Inferior parietal cortex (tissue), 1 donor: Measurements from ENCODE around the gene CBX1.
"Not testable (repeated sequence)": the region's sequence is repeated elsewhere in the genome, so short reads cannot be mapped to it uniquely, and the experiment has no call there.

Experiments
- DNase-seq: peaks from one replicate; pipeline ENCODE4 v3.0.0-alpha.2; 2016; ENCODE audit errors: extremely low spot score

The CBX1 gene

DNA sequence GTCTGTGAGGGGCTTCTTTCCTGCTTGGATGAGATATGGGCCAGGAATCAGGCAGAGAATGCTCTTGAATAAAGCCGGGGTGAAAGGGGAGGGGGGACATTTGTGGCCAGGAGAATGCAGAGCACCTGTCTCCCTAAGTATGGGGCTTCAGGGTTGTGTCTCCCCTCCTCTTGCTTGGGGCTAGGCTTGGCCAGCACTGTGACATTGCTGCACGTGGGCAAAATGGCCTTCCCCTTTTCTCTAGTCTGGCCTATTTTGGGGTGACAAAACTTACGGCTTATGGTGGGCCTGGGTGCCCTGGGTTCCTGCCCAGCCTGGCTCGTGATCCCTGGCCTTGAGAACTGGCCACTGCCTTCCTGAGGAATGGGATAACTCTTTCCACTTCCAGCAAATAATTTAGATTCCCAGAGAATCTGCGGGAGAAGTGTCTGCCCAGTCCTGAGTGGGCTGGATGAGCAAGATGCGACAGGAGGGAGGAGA, 47.5 kb downstream of the CBX1 start:
- no peak for DNase-seq

DNA sequence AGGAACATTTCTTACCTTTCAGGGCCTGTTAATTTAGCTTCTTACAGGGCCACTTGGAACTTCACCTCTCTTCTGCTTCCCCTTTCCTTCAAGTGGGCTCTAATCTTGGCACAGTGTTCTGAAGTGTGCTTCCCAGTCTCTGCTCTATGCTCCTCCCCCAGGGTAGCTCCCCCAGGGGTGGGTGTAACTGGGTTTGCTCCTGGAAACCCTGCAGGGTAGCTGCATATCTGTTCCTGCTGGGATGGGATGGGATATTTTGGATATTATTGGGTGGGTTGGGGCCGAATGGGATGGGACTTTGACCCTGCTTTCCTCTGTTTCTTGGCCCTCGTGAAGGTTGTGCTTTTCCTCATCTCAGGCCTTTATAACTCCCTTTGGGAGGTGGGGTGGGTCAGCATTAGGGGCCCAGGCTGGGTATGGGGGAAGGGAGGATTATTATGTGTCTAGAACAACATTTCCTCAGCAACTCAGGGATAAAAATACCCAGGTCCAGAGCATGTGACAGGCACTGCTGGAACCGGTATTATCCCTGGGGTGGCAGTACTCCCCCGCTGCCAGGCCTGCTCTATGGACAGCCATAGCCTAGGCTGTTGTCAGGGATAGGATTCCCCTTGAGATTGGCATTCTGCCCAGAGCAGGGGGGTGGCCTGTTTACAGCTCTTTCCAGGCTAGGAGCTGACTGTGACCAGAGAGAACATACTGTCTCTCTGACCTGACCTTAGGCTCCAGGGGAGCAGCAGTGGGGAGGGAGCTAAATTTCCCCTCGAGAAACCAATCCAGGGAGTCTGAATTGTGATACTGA, 48.1 kb downstream of the CBX1 start:
- peak; percentile 53 for DNase-seq

DNA sequence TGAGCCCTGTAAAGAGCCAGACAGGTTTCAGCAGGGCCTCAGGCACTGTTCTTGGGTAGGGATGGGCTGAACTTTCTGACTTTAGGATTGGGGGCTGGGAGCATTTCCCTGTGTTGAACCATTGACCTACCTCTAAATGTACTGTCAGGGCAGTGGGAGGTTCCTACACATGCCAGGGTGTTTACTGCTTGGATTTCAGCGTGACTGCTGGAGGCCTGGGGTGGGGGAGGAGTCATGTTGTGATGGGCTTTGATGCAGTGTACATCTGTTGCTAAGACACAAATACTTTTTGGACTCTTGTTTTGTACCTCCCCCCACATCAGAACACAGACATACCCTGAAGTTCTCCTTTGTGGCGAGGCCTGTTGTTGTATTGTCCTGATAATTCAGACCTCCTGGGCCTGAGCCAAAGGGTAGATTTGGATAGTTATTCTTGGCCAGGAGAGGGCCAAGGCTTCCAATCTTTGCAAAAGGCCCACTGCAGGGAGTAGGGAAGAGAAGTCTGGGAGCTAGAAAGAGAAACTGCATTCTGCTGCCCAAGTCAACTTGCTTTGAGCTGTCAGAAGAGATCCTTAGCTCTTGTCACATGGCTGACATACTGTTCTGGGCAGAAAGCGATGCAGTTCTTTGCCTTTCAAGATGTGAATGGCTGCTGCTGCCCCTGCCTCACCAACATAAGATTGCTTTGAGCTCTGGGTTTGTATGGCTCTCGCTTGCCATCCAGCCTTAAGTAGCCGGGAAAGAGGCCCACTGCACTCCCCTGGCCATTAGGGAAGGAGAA, 49.4 kb downstream of the CBX1 start:
- DNase-seq, result no peak

DNA sequence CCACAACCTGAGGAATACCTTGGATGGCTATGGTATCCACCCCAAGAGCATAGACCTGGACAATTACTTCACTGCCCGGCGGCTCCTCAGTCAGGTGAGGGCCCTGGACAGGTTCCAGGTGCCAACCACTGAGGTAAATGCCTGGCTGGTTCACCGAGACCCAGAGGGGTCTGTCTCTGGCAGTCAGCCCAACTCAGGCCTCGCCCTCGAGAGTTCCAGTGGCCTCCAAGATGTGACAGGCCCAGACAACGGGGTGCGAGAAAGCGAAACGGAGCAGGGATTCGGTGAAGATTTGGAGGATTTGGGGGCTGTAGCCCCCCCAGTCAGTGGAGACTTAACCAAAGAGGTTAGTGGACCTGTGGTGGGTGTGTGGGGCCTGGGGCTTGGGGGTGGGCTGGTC, 50.0 kb downstream of the CBX1 start:
- no peak for DNase-seq

- no peak for DNase-seq
Measured at GRCh38 chr17:48048384-48049126, 52.7 kb downstream of the CBX1 start.

DNA sequence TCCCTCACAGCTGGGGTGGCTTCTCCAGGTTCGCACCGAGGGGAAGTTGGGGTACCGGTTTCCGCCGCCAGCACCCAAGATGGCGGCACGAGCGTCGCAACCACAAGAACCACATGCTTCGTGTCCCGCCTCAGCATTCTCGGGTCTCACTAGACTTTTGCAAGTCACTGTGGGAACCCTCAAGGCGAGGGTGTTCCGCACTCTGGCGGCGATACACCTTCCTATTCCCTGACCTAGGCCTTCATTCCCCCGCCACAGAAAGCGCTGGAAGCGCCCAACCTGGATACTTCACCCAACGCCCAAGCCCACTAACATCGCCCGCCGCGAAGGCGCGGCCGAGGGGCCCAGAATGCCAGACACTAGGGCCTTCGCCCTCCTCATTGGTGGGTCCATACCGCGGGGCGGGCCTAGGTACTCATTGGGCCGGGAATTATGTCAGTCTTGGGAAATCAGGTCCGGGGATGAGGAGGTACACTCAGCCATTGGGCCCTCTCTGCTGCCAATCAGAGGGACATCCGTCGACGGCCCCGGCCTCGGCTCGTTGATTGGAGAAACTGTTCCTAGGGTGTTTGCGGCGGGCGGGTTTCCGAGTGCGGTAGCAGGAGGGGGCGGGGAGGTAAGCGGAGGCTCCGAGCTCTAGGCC, 53.4 kb downstream of the CBX1 start, which contains the start of gene NFE2L1:
Gene NFE2L1, plus strand, starts transcription at position 619 of the 643 bp plus-strand sequence. CDS start 2,760 bp downstream, outside the sequence.
- DNase-seq, result peak; percentile 100

DNA sequence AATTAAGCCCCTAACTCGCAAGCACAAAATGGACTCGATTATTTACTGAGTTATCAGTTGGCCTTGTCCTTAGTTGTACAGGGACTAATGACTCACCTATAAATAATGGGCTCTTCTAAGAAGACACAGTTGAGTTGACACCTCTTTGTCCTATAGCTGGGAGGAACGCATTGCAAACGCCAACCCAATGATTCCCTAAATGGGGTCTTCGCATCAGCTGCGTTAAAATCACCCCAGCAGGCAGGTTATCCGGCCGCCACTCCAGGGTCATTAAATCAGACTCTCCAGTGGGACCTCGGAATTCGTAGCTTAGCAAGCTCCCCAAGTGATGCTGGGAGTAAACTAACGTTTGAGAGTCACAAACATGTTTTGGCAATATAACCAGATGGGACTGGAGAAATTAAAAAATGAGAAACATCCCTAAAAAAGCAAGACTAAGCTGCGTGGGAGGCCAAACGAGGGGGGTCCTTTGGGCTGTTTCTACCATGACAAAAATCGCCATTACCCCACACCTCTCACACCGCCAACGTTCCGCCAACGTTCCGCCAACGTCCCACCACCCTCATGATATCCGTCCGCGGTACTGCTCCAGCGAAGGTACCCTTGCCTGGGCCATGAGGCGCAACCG, 54.1 kb downstream of the CBX1 start:
- DNase-seq, result no peak

DNA sequence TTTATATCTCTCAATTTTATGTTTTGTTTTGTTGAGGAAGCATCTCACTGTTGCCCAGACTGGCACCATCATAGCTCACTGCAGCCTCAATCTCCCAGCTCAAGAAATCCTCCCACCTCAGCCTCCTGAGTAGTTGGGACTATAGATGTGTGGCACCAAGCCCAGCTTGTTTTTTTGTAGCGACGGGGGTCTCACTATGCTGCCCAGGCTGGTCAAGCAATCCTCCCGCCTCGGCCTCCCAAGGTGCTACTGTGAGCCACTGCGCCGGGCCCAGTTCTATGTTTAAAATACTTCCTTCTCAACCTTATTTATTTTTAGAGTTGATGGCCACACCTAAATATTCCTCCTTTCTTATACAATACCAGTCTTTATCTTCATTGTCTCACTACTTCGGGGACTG, 55.0 kb downstream of the CBX1 start:
- DNase-seq, result no peak

GRCh38 chr17:48045316-48046001, 55.8 kb downstream of the CBX1 start:
- DNase-seq, result no peak

DNA sequence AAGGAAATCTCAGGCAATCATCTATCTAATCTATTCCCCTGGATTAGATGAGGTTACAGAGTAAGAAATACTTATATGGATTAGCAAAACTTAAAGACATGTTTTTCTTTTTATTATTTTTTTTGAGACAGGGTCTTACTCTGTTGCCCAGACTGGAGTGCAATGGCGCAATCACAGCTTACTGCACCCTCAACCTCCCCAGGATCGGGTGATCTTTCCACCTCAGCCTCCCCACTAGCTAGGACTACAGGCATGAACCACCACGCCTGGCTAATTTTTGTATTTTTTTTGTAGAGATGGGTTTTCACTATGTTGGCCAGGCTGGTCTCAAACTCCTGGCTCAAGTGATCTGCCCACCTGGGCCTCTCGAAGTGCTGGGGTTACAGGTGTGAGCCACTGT, 56.4 kb downstream of the CBX1 start:
- no peak for DNase-seq

DNA sequence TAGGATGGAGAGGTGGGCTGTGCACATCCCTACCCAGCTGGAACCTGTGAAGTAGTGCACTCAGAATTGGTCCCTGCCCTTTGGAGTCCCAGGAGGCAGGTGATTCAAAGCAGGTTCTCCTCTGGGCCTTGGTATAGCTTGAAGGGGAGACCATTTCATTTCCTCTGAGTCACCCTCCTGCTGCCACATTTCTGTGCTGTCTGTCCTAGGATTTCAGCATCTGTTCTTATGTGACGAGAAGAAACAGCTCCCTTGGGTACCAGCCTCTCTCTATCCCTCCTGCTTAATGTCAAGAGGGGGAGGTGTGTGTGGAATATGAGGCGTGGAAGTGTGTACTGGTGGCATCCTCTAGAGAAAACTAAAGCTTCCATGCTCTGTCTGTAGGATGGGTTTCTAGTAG, 58.1 kb downstream of the CBX1 start:
- no peak for DNase-seq

DNA sequence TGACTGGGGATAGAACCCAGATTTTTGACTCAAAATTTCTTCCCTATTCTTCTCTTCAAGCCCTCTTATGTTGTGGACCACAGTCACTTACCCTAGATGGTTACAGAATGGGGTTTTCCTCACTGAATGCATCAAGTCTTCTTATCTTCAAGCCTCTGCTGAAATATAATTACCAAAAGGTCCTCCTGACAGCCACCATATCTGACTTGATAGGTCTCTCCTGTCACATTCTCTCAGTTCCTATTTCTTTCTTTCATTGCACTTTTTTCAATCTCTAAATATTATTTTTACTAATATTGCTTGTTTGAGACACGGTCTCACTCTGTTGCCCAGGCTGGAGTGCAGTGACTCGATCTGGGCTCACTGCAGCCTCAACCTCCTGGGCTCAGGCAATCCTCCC, 62.6 kb downstream of the CBX1 start:
- no peak for DNase-seq

DNA sequence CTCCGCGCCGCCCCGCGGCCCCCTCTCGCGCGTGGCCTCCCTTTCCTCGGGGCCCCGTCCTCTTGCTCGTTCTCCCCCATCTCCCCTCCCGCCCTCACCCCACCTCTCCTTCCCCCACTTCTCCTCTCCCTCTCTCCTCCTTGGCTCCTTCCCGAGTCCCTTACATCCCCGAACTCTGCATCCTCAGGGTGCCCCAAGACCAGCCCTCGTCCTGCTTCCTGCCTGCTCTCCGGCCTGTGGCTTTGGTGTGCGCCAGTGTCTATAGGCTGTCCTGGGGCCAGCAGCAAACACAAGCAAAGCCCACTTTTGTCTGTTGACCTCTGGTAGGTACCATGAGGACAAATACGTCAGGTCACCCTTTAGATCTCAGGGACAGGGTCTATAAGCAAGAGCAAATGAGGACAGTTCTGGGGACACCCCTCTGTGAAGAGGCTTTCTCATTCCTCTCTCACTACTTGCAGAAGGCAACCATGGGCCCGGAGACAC, 63.4 kb downstream of the CBX1 start:
- DNase-seq, result no peak

GRCh38 chr17:48037036-48037837, 64.0 kb downstream of the CBX1 start, which contains the start of gene COPZ2:
COPZ2 (minus strand) TSS chr17:48037797; CDS start chr17:48037777, 20 bp downstream.
- no peak for DNase-seq

DNA sequence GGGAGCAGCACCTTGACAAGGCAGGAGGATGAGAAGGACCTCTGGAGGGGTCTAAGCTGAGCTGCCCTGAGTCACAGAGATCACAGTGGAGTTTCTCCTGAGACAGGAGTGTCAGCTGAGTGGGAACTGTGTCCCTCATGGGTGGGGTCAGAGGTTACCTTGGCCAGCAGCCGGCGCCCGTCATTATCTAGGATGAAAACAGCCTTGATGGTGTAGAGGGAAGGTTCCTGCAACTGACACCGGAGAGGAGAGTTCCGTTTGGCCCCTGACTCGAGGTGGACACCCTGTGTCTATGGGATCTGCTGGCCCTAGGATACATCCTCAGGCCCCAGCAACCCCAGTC, 64.6 kb downstream of the CBX1 start:
- DNase-seq, result no peak

DNA sequence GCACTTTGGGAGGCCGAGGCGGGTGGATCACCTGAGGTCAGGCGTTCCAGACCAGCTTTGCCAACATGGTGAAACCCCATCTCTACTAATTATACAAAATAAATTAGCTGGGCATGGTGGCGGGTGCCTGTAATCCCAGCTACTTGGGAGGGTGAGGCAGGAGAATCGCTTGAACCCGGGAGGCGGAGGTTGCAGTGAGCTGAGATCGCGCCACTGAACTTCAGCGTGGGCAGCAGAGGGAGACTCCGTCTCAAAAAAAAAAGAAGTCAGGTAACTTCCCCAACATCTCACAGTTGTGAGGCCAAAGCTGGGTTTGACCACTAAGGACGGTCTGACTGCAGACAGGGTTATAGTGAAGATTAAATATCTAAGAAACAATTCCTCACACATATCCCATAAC, 66.5 kb downstream of the CBX1 start:
- DNase-seq, result not testable (repeated sequence)

DNA sequence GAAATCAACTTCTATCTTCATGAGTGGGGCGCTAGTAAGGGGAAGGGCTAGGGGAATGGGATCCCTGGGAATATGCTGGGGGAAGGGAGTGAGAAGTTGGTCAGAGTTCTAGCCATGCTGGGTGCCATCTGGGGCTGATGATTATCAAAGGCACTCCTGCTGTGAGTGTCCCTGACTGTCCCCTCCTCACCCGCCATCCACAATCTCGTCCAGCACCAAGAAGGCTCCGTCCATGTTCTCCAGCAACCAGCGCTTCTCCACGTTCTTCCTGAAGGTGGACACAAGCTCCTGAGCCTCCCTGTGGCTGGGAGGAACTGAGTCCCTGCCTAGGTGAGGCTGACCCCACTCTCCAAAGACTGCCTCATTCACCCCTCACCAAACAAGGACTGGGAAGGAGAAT, 69.3 kb downstream of the CBX1 start:
- DNase-seq, result no peak

DNA sequence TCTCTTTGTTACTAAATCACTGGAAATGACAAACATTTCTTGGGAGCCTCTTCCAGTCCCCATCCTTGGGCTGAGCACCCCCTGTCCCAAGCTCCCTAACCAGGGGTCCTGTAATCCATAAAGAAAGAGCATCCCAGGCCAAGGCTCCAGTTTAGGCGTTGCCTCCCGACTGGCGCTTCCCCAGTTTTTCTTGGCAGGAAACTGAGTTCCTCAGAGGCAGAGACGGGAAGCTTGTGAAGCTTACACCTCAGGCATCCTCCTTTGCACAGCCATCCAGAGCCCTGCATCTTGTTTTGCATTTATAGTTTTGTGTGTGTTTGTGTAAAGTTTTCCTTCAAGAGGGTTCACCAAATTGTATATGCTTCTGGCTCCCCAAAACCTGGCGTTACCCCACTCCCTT, 70.7 kb downstream of the CBX1 start:
- DNase-seq, result no peak

DNA sequence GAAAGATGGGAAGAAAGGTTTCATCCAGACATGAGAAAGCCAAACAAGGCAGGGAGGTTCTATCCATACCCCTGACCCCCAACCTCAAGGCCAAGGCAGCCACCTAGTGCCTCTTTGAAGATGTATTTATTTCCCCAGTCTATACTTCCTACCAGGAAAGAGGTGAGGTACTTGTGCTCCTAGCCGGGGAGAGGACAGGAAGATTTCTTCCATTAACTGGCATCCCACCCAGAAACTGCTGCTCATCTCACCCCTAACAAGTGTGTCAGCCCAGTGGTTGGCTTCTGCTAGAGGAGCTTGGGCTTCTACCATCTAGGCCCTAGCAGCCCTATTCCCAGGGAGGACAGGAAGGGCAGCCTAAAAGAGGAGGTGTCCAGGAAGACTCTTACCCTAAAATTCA, 72.5 kb downstream of the CBX1 start:
- DNase-seq, result no peak
